Measurements from ENCODE around the gene MXI1.
"Not testable (repeated sequence)": the region's sequence is repeated elsewhere in the genome, so short reads cannot be mapped to it uniquely, and the experiment has no call there.

Gene MXI1

DNA sequence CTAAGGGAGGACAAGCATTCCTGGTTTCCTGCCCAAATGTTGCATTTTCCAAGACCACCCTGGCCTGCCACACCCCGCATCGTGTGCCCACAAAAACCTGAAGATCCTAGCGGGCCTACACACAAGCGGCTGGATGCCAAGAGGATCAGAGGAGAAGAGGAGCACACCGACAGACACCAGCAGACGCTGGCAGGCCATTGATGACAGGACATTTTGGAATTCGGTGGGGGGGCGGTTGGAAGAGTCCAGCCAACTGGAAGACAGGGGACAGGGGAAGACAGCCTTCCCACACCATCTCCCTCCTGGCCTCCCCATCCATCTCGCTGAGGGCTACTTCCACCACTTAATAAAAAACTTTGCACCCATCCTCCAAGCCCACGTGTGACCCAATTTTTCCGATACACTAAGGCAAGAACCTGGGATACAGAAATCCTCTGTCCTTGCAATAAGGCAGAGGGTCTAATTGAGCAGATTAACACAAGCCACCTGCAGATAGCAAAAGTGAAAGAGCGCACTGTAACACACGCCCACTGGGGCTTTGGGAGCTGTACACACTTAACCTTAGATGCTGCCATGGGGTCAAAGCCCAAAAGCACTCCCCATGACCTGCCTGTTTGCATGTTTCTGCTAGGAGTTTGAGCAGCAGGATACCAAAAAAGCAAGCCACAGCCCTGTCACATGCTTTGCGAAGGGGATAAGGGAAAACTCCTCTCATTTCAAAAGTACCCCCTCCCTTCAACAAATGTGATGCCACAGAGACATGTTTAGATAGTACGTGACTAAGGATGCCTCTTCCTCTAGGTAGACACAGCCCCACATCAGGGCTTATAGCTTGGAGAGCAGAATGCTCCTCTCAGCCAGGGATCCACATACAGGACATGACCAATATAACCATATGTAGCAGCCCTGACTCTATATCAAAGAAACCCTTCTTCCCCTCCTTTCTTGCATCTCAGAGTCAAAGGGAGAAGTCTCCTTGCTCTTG lies 110.8 kb downstream of the MXI1 start:
- DNase-seq (ENCODE audit: low read depth in 2 of 2), result no peak

DNA sequence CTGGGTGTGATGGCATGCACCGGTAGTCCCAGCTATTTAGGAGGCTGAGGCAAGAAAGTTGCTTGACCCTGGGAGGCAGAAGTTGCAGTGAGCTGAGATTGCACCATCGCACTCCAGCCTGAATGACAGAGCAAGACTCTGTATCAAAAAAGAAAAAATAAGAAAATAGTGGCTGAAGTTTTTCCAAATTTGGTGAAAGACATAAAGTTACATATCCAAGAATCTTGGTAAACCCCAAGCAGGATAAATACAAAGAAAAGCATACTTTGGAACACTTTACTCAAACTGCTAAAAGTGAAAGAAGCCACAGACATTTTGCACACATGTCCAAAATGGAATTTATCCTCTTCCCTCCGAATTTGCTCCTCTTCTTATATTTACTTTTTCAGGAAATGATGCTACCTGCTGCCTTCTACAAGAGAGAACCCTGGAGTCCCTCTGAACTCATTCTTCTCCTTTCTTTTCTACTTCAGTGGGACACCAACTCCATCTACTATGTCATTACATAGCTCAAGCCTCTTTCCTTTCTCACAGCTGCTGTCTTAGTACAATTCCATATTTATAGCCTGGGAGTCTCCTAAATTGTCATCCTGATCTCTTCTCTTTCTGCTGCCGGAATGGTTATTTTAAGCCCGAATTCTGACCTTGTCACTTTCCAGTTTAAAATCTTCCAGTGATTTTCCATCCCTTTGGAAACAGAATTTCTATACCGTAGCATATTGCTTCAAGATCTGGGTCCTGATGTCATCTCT lies 114.6 kb downstream of the MXI1 start:
- no peak for DNase-seq (ENCODE audit: low read depth in 2 of 2)

DNA sequence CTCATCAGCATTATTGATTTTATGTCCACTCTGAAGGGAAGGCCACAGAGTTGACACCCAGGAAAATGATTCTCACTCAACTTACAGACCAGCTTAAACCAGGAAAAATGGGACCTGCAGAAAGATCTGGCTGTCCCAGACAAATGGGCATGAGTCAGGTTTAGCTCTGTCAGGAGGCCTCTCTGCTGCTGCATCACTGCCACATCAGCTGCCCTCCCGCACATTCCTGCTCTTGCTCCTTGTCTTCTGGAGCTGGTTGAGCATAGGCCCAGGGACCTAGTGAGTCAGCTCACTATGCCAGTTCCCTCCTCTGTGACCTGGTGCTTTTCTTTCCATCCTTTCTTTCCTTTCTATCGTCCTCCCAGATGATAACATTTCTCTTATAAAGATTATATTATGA lies 116.1 kb downstream of the MXI1 start:
- no peak for DNase-seq (ENCODE audit: low read depth in 2 of 2)

DNA sequence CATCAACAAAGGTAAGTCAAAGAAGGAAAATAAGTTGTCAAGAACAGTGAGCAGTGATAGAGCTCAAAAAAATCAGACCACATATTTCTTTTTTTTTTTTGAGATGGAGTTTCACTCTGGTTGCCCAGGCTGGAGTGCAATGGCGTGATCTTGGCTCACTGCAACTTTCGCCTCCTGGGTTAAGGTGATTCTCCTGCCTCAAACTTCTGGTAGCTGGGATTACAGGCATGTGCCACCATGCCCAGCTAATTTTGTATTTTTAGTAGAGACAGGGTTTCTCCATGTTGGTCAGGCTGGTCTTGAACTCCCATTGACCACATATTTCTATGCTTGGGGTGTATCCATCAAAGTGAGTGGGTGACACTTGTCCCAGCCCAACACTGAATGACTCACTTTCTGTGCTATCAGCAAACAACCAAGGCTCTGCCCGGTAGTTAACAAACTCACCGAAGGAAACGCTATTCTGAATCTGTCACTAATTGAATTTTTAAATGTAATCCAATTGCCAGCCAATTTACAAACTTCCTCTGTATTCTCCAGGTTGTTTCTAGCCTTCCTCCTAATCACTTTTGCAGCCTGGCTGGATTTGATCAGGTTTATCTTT lies 116.9 kb downstream of the MXI1 start:
- DNase-seq (ENCODE audit: low read depth in 2 of 2), result no peak

DNA sequence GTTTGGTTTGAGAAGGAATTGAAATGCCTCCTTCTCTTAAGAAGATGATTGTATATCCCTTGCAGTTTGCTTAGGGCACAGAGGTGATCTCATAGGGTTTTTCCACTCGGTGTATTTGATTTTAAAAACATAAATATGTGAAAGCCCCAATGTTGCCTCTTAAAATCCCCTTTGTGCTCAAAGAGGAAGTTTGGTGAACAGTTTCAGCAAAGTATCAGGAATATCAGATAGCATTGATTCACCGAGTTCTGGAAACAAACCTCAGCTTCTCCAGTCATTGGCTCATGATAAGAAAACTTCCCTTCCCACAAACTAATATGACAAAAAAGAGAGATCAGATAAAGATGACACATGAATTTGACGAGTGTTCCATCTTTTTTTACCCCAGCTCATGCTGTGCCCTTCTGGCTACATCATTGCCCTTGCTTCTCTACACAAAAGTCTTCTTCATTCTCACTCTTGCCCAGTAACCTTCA lies 117.4 kb downstream of the MXI1 start:
- no peak for DNase-seq (ENCODE audit: low read depth in 2 of 2)

DNA sequence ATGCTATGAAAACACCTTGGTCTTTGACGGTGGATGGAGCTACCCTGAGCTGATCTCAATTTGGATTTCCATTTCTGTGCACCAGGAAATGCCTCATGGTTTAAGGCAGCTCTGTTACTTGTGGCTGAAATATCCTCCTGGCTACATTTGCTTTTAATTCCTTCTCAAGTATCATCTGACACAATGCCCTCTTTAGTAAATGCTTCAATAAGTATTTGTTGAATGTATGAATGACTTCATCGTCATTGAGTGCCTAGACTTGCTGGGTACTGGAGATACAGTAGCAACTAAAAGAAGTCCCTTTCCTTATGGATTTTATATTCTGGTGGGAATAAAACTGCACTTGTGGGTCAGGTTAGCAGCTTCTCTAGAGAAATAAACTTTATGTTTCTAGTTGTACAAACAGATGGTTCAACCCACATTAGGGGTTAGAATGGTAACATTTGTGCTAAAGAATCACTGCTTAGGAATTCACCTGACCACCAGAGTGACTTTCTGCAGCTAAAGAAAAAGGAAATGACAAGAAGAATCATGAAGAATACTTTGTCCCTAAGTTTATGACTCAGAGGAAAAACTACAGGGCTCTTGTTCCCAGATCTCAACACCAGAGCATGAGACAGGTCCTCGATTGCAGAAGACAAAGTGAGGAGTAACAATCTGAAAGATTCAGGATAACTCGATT lies 119.1 kb downstream of the MXI1 start:
- DNase-seq (ENCODE audit: low read depth in 2 of 2), result no peak

DNA sequence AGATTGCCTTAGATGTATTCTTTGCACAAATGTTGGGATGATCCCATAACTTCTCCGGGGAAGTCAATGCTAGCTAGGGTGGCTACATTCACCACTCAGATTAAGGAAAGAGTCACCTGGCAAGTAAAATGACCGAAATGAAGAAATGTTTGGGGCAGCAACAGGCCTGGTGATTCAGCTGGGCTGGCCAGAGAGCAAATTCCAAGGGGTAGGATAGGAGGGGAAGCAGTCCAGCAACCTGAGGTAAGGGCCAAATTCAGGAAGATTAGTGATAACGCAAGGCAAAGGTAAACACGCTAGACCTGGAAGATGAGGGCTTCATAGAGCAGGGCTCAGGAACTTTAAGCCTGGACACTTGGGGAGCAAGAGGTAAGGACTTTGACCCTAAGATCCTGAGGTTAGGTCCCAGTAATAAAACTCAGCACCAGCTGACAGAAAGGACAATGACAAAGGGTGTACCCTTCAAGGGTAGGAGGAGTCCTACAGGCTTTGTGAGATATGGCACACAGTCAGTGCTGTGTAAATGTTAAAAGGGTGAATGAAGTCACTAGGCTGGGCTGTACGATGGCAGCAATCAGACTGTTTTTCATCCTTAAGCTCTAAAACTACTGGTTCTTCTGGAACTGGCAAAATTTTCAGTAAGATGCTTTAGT lies 120.0 kb downstream of the MXI1 start:
- DNase-seq (ENCODE audit: low read depth in 2 of 2), result no peak

DNA sequence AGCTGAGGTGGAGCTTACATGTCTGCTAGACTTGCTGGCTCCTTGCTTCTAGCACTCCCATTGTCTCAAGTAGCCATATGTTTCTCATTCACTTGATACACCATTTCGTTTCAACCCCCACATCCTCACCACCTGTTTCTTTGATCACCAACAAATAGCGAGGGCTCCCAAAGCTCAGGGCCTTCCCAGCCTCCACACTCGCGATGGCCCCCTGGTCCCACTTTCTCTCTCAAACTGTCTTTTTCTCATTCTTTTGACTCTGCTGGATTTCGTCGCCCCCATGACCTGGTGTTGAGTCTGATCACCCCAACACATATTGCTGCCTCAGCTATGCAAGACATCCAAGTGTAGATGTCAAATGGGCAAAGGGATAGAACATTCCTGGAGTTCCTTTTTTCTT lies 123.3 kb downstream of the MXI1 start:
- no peak for DNase-seq (ENCODE audit: low read depth in 2 of 2)

DNA sequence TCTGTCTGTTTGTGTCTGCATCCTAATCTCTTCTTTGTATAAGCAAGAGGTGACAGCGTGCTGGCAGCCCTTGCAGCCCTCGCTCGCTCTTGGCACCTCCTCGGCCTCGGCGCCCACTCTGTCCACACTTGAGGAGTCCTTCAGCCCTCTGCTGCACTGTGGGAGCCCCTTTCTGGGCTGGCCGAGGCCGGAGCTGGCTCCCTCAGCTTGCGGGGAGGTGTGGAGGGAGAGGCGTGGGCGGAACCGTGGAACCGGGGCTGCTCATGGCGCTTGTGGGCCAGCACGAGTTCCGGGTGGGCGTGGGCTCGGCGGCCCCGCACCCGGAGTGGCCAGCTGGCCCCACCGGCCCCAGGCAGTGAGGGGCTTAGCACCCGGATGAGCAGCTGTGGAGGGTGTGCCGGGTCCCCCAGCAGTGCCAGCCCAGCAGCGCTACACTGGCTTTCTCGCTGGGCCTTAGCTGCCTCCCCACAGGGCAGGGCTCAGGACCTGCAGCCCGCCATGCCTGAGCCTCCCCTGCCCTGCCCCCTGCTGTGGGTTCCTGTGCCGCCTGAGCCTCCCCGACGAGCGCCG lies 123.9 kb downstream of the MXI1 start:
- DNase-seq (ENCODE audit: low read depth in 2 of 2), result not testable (repeated sequence)

DNA sequence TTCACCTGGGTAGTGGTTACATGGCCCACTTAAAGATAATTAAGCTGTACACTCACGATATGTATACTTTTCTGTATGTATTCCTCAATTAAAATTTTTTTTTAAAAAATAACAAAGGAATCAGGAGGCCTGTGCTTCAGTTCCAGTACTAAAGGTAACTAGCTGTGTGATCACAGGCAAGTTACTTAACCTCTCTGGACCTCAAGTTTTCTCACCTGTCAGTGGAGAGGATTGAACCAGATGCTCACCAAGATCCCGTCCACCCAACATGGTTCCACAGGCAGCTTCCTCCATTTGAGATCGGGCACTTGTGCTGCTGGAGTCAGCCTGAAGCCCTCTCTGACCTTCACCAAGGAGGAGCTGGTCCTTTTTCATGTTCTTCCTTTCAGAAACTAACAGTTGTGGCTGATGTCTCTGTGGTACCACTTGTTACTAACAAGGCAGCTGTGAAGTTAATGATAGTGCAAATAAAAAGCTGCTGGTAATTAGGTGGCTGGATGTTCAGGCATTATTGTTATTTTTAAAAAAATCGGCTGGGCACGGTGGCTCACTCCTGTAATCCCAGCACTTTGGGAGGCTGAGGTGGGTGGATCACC lies 126.8 kb downstream of the MXI1 start:
- no peak for DNase-seq (ENCODE audit: low read depth in 2 of 2)

DNA sequence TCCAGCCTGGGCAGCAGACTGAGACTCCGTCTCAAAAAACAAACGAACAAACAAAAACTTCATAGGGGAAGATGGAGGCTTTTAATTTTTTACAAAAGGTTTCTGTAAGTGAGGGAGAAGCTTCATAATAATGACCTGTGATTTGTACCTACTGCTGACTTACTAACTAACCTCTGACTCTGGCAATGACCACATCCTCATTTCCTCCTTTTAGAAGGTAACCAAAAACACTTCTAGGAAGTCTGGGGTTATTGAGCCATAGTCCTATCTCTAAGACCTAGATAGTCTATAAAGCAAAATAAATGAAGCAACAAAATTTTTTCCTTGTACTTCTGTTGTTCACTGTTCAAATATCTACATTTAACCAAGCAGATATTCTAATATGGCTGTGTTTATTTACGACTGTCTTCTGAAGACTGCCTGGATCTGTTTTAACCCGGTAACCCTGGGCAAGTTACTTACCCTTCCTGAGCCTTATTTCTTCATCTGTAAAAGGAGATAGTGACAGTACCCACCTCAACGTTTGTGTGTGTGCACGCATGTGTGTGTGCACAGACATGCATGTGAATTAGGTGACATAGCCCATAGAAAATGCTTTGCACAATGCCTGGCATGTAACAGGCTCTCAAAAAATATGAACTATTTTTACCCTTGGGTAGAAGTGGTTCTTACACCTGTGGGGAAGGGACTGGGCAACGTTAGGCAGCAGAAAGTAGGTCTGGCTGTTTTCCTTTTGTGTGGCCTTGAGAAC lies 128.1 kb downstream of the MXI1 start:
- no peak for DNase-seq (ENCODE audit: low read depth in 2 of 2)

DNA sequence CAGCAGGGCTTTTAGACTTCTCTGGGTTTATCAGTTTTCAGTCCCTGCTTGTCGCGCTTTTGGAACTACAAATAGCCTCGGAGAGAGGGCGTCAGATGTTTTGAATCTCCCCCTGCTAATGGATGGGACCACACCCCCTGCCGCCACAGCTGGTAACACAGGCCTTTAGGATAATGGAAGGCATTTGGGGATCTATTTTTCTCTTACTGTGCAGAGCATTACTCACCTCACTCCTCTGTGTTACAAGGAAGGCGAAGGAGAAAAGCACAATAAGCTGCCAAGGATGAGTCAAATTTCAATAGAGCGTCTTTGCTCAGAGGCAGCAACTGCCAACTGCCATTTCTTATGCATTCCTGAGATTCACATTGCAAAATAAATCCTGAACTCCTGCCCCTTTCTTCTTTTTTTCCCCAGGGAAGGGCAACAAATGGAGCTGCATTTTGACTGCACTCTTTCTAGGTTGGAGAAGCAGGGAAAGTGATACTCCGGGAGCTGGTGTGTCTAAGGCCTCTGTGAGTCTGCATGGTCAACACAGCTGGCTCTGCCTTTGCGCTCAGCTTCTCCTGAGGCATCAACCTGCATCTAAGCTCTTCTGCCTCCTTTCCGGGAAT lies 128.8 kb downstream of the MXI1 start:
- DNase-seq (ENCODE audit: low read depth in 2 of 2), result no peak

Measured in stimulated activated CD8-positive, alpha-beta memory T cell treated with anti-CD3 and anti-CD28 coated beads, Interleukin-15, amount 100 ng/mL, for 48 hours (primary cell).